Adipocyte (in vitro differentiated cells): ENCODE results near the gene EIF4B.
"Not testable (repeated sequence)": the region's sequence is repeated elsewhere in the genome, so short reads cannot be mapped to it uniquely, and the experiment has no call there.

ENCODE experiments used
- DNase-seq: peaks from one replicate; pipeline ENCODE4 v3.0.0-alpha.2; 2015; ENCODE audit warnings: low read depth
- H3K27me3 ChIP-seq: replicated peaks from 2 replicates; pipeline ENCODE4 v1.7.0; 2013; ENCODE audit warnings: mild to moderate bottlenecking, low read length, moderate library complexity; ENCODE audit not compliant: control insufficient read depth, insufficient read depth
- H3K36me3 ChIP-seq: 2 replicates; pipeline ENCODE4 v1.7.0; 2013; ENCODE audit warnings: low read length, mild to moderate bottlenecking, moderate library complexity; ENCODE audit not compliant: control insufficient read depth, insufficient read depth, severe bottlenecking
- H3K4me1 ChIP-seq: 2 replicates; pipeline ENCODE4 v1.7.0; 2013; ENCODE audit warnings: mild to moderate bottlenecking, low read length, moderate library complexity; ENCODE audit not compliant: control insufficient read depth, insufficient read depth
- H3K4me3 ChIP-seq: 2 replicates; pipeline ENCODE4 v1.7.0; 2013; ENCODE audit warnings: mild to moderate bottlenecking, low read length, moderate library complexity
- H3K9ac ChIP-seq: 2 replicates; pipeline ENCODE4 v1.7.0; 2013; ENCODE audit warnings: mild to moderate bottlenecking, low read length, moderate library complexity
- H3K9me3 ChIP-seq: 2 replicates; pipeline ENCODE4 v1.7.0; 2013; ENCODE audit warnings: mild to moderate bottlenecking, low read length, moderate library complexity; ENCODE audit not compliant: control insufficient read depth

Gene EIF4B

GRCh38 chr12:52977170-52977569 is 29.1 kb upstream of the EIF4B start:
- H3K4me3 ChIP-seq: no peak overlapping the region
- peaks cover 14% of the 10 kb centered on the region for H3K4me1 ChIP-seq
- no peaks in the 10 kb centered on the region for H3K36me3 ChIP-seq
- no peak for DNase-seq
- no peak overlapping the region for H3K9ac ChIP-seq
- H3K27me3 ChIP-seq: peaks cover 18% of the 10 kb centered on the region
- H3K9me3 ChIP-seq: no peaks in the 10 kb centered on the region

- peaks cover 18% of the 10 kb centered on the region for H3K27me3 ChIP-seq
- peaks cover 9% of the 10 kb centered on the region for H3K4me1 ChIP-seq
- DNase-seq: no peak
- no peak overlapping the region for H3K4me3 ChIP-seq
- H3K36me3 ChIP-seq: no peaks in the 10 kb centered on the region
- H3K9me3 ChIP-seq: no peaks in the 10 kb centered on the region
- no peak overlapping the region for H3K9ac ChIP-seq
Observed at GRCh38 chr12:52980096-52980649, 26.1 kb upstream of the EIF4B start.

GRCh38 chr12:52980650-52981423 is 25.4 kb upstream of the EIF4B start:
- H3K4me3 ChIP-seq: no peak overlapping the region
- H3K9me3 ChIP-seq: no peaks in the 10 kb centered on the region
- no peaks in the 10 kb centered on the region for H3K36me3 ChIP-seq
- H3K27me3 ChIP-seq: peaks cover 20% of the 10 kb centered on the region
- peak; percentile 98 for DNase-seq
- no peak overlapping the region for H3K9ac ChIP-seq
- H3K4me1 ChIP-seq: peaks cover 7% of the 10 kb centered on the region

GRCh38 chr12:52984136-52984535 is 22.1 kb upstream of the EIF4B start:
- H3K4me3 ChIP-seq: no peak overlapping the region
- no peak for DNase-seq
- no peaks in the 10 kb centered on the region for H3K4me1 ChIP-seq
- no peaks in the 10 kb centered on the region for H3K36me3 ChIP-seq
- H3K9me3 ChIP-seq: no peaks in the 10 kb centered on the region
- H3K27me3 ChIP-seq: peaks cover 18% of the 10 kb centered on the region
- H3K9ac ChIP-seq: no peak overlapping the region

- Histone ChIP-seq H3K4me1 (peaks cover 8% of the 10 kb centered on the region), H3K36me3 (no peaks in the 10 kb centered on the region), H3K27me3 (peaks cover 9% of the 10 kb centered on the region), H3K9ac (no peak overlapping the region), H3K4me3 (no peak overlapping the region), H3K9me3 (no peaks in the 10 kb centered on the region)
- no peak for DNase-seq
Observed at GRCh38 chr12:52988898-52989297, 17.4 kb upstream of the EIF4B start.

GRCh38 chr12:52990206-52990605 is 16.1 kb upstream of the EIF4B start:
- no peaks in the 10 kb centered on the region for H3K36me3 ChIP-seq
- H3K27me3 ChIP-seq: peaks cover 9% of the 10 kb centered on the region
- no peak for DNase-seq
- peaks cover 8% of the 10 kb centered on the region for H3K4me1 ChIP-seq
- no peak overlapping the region for H3K4me3 ChIP-seq
- no peaks in the 10 kb centered on the region for H3K9me3 ChIP-seq
- H3K9ac ChIP-seq: no peak overlapping the region

- not testable (repeated sequence) for H3K36me3 ChIP-seq, DNase-seq, H3K9me3 ChIP-seq, H3K27me3 ChIP-seq, H3K4me1 ChIP-seq, H3K4me3 ChIP-seq, H3K9ac ChIP-seq
Observed at GRCh38 chr12:52992240-52992639, 14.0 kb upstream of the EIF4B start.

- Histone ChIP-seq H3K36me3 (no peaks in the 10 kb centered on the region), H3K27me3 (no peaks in the 10 kb centered on the region), H3K4me3 (no peak overlapping the region), H3K4me1 (peaks cover 8% of the 10 kb centered on the region), H3K9me3 (no peaks in the 10 kb centered on the region), H3K9ac (no peak overlapping the region)
- DNase-seq: no peak
Observed at GRCh38 chr12:52992699-52993557, 13.3 kb upstream of the EIF4B start.

- H3K27me3 ChIP-seq: no peaks in the 10 kb centered on the region
- no peak for DNase-seq
- no peak overlapping the region for H3K4me3 ChIP-seq
- H3K9me3 ChIP-seq: no peaks in the 10 kb centered on the region
- H3K9ac ChIP-seq: no peak overlapping the region
- H3K36me3 ChIP-seq: no peaks in the 10 kb centered on the region
- H3K4me1 ChIP-seq: peaks cover 8% of the 10 kb centered on the region
Observed at GRCh38 chr12:52993558-52993869, 12.7 kb upstream of the EIF4B start.

- Histone ChIP-seq H3K36me3 (peaks cover 5% of the 10 kb centered on the region), H3K9ac (peak overlapping the region; percentile 98), H3K9me3 (no peaks in the 10 kb centered on the region), H3K27me3 (no peaks in the 10 kb centered on the region), H3K4me1 (peaks cover 37% of the 10 kb centered on the region), H3K4me3 (peak overlapping the region; percentile 99)
- DNase-seq: no peak
Observed at GRCh38 chr12:53004178-53004577, 2.1 kb upstream of the EIF4B start.

- peak overlapping the region; percentile 99 for H3K4me3 ChIP-seq
- H3K36me3 ChIP-seq: peaks cover 9% of the 10 kb centered on the region
- peak overlapping the region; percentile 98 for H3K9ac ChIP-seq
- peak; percentile 26 for DNase-seq
- H3K4me1 ChIP-seq: peaks cover 41% of the 10 kb centered on the region
- H3K27me3 ChIP-seq: no peaks in the 10 kb centered on the region
- no peaks in the 10 kb centered on the region for H3K9me3 ChIP-seq
Observed at GRCh38 chr12:53004582-53004981, 1.7 kb upstream of the EIF4B start.
